HepG2 (cell line): ENCODE results near the gene DCDC2. TPM values are rescaled to one million over a fixed set of nuclear protein-coding genes. Genes with fewer than 3 reads are reported as not detected.

ENCODE experiments used
- ATF6 ChIP-seq: sonication (generic); formaldehyde crosslinking; conservative IDR thresholded peaks from 2 replicates; pipeline ENCODE4 v1.4.0; 2020; ENCODE audit warnings: missing genetic modification reagents
- CSRNP2 ChIP-seq: sonication (generic); formaldehyde crosslinking; conservative IDR thresholded peaks from 2 replicates; pipeline ENCODE4 v1.8.0; 2022; ENCODE audit warnings: low read depth, missing genetic modification reagents
- ELF3 ChIP-seq: IDR thresholded peaks from 2 replicates; pipeline ENCODE4 v1.6.1; 2016; ENCODE audit warnings: missing genetic modification reagents, missing compliant biosample characterization
- HNF4A ChIP-seq: sonication (generic); formaldehyde crosslinking; IDR thresholded peaks from 2 replicates; pipeline ENCODE4 v1.4.0; 2020; ENCODE audit warnings: missing genetic modification reagents
- HOXA3 ChIP-seq: sonication (generic); formaldehyde crosslinking; IDR thresholded peaks from 2 replicates; pipeline ENCODE4 v1.5.0; 2020; ENCODE audit warnings: missing genetic modification reagents
- KDM4B ChIP-seq: sonication (generic); formaldehyde crosslinking; IDR thresholded peaks from 2 replicates; pipeline ENCODE4 v1.4.0; 2020; ENCODE audit warnings: missing genetic modification reagents
- KMT2B ChIP-seq: IDR thresholded peaks from 2 replicates; pipeline ENCODE4 v1.6.1; 2016; ENCODE audit warnings: missing genetic modification reagents, missing compliant biosample characterization
- MAF1 ChIP-seq: sonication (generic); formaldehyde crosslinking; IDR thresholded peaks from 2 replicates; pipeline ENCODE4 v1.5.0; 2020; ENCODE audit warnings: missing genetic modification reagents, borderline replicate concordance
- MXD4 ChIP-seq: IDR thresholded peaks from 2 replicates; pipeline ENCODE4 v1.6.1; 2016; ENCODE audit warnings: mild to moderate bottlenecking, missing biosample characterization, missing genetic modification reagents
- PPARG ChIP-seq: conservative IDR thresholded peaks from 2 replicates; pipeline ENCODE4 v1.6.1; 2016; ENCODE audit warnings: missing biosample characterization, missing genetic modification reagents
- SCMH1 ChIP-seq: sonication (generic); formaldehyde crosslinking; IDR thresholded peaks from 2 replicates; pipeline ENCODE4 v1.9.0; 2021; ENCODE audit warnings: missing genetic modification reagents, mild to moderate bottlenecking, borderline replicate concordance
- SETDB1 ChIP-seq: sonication (generic); formaldehyde crosslinking; IDR thresholded peaks from 2 replicates; pipeline ENCODE4 v1.5.1; 2020; ENCODE audit warnings: missing genetic modification reagents, mild to moderate bottlenecking, borderline replicate concordance
- ZNF124 ChIP-seq: sonication (generic); formaldehyde crosslinking; IDR thresholded peaks from 2 replicates; pipeline ENCODE4 v1.4.0; 2020; ENCODE audit warnings: missing genetic modification reagents
- ZNF143 ChIP-seq: sonication (generic); formaldehyde crosslinking; IDR thresholded peaks from 2 replicates; pipeline ENCODE4 v1.4.0; 2020; ENCODE audit warnings: missing genetic modification reagents
- ZNF207 ChIP-seq: fragments of 450-650 bp; IDR thresholded peaks from 2 replicates; pipeline ENCODE4 v1.6.1; 2016; ENCODE audit warnings: antibody characterized with exemption, borderline replicate concordance
- ZNF225 ChIP-seq: sonication (generic); formaldehyde crosslinking; IDR thresholded peaks from 2 replicates; pipeline ENCODE4 v1.4.0; 2020; ENCODE audit warnings: mild to moderate bottlenecking, missing genetic modification reagents
- ZNF331 ChIP-seq: sonication (generic); formaldehyde crosslinking; IDR thresholded peaks from 2 replicates; pipeline ENCODE4 v1.4.0; 2020; ENCODE audit warnings: missing genetic modification reagents
- ZNF337 ChIP-seq: sonication (generic); formaldehyde crosslinking; IDR thresholded peaks from 2 replicates; pipeline ENCODE4 v1.5.1; 2020; ENCODE audit warnings: missing genetic modification reagents, low read depth, mild to moderate bottlenecking, borderline replicate concordance
- ZNF607 ChIP-seq: sonication (generic); formaldehyde crosslinking; IDR thresholded peaks from 2 replicates; pipeline ENCODE4 v1.5.1; 2020; ENCODE audit warnings: missing genetic modification reagents, mild to moderate bottlenecking, borderline replicate concordance
- ZNF619 ChIP-seq: sonication (generic); formaldehyde crosslinking; IDR thresholded peaks from 2 replicates; pipeline ENCODE4 v1.4.0; 2020; ENCODE audit warnings: mild to moderate bottlenecking, missing genetic modification reagents
- ZNF775 ChIP-seq: sonication (generic); formaldehyde crosslinking; IDR thresholded peaks from 2 replicates; pipeline ENCODE4 v1.4.0; 2020; ENCODE audit warnings: missing genetic modification reagents, mild to moderate bottlenecking, moderate library complexity, borderline replicate concordance
- ZSCAN12 ChIP-seq: sonication (generic); formaldehyde crosslinking; IDR thresholded peaks from 2 replicates; pipeline ENCODE4 v1.9.0; 2021; ENCODE audit warnings: mild to moderate bottlenecking, missing genetic modification reagents
- ZXDC ChIP-seq: sonication (generic); formaldehyde crosslinking; IDR thresholded peaks from 2 replicates; pipeline ENCODE4 v1.5.0; 2020; ENCODE audit warnings: mild to moderate bottlenecking, missing genetic modification reagents
- polyA plus RNA-seq, 8 experiments: library from polyadenylated mRNA; depleted of rRNA in 3 of 8; stranded (reverse) in 7 of 8; unstranded in 1 of 8; fragments of >200 nt; fragmentation: Illumina TruSeq in 4 of 8; extraction: Trizol in 4 of 8; gene quantifications; 2 replicates each; pipeline versions ENCODE4 v1.2.1 to v1.2.3, GENCODE V29; 2011 to 2016; ENCODE audit warnings: low read depth in 4 of 8, missing spikeins in 1 of 8, mixed read lengths in 1 of 8; ENCODE audit not compliant: insufficient read depth in 1 of 8
- total RNA-seq, 5 experiments: library from RNA; depleted of rRNA; stranded (reverse); fragments of >200 nt; fragmentation: Illumina TruSeq; extraction: Trizol; gene quantifications; 2 replicates each; pipeline ENCODE4 v1.2.3, GENCODE V29; 2016; ENCODE audit warnings: low read depth in 1 of 5

The DCDC2 gene
- total and polyA plus RNA-seq, 2 of the 13 experiments (the other 11 are each of a cell fraction or from before 2014, with no cell fraction given), result 9.0 to 36.2 TPM

GRCh38 chr6:24313251-24314141, 44.4 kb downstream of the DCDC2 start (continued):
- peak; percentile 88 for TF ChIP-seq ZNF331 (CRISPR knock-in tag)
- TF ChIP-seq SCMH1 (CRISPR knock-in tag), result no peak
- no peak for TF ChIP-seq MAF1 (CRISPR knock-in tag)
- TF ChIP-seq ELF3 (CRISPR knock-in tag), result peak; percentile 86
- 0 out of 2 replicates have a peak, but pooled peaks have one; percentile 26 for TF ChIP-seq ZNF124 (CRISPR knock-in tag)
- TF ChIP-seq PPARG (CRISPR knock-in tag), result peak; percentile 72; the same call in 1 of the 2 replicates
- no peak for TF ChIP-seq ATF6 (CRISPR knock-in tag)
- TF ChIP-seq HNF4A (CRISPR knock-in tag), result peak; percentile 51
- no peak for TF ChIP-seq ZNF225
- 0 out of 2 replicates have a peak, but pooled peaks have one; percentile 62 for TF ChIP-seq KMT2B (CRISPR knock-in tag)
- no peak for TF ChIP-seq ZNF775 (CRISPR knock-in tag)
- no peak for TF ChIP-seq ZNF337 (CRISPR knock-in tag)
- TF ChIP-seq ZNF143, result no peak
- TF ChIP-seq HOXA3, result peak; percentile 69; the same call in 1 of the 2 replicates
- no peak for TF ChIP-seq ZNF619 (CRISPR knock-in tag)
- peak; percentile 42; the same call in 1 of the 2 replicates for TF ChIP-seq KDM4B (CRISPR knock-in tag)
- no peak for TF ChIP-seq SETDB1 (CRISPR knock-in tag)
- 0 out of 2 replicates have a peak, but pooled peaks have one; percentile 16 for TF ChIP-seq MXD4 (CRISPR knock-in tag)
- no peak for TF ChIP-seq ZXDC (CRISPR knock-in tag)
- no peak for TF ChIP-seq ZNF607 (CRISPR knock-in tag)
- no peak for TF ChIP-seq ZNF207
- TF ChIP-seq ZSCAN12 (CRISPR knock-in tag), result 0 out of 2 replicates have a peak, but pooled peaks have one; percentile 39
- TF ChIP-seq CSRNP2 (CRISPR knock-in tag), result no peak
